Esophagus (tissue), 2 donors: ENCODE measurements around the gene PKN1. TPM values are rescaled to one million over a fixed set of nuclear protein-coding genes. Genes with fewer than 3 reads are reported as not detected.
A peak's percentile ranks its signal among the peaks of the same experiment; 100 is the strongest.

Experiments used
- H3K27ac ChIP-seq, 2 donors: one replicate each; pipeline ENCODE4 v1.5.1; 2013; ENCODE audit warnings: low read depth in 2 of 2, mild to moderate bottlenecking in 2 of 2, inconsistent platforms in 1 of 2, low read length in 1 of 2, moderate library complexity in 1 of 2
- H3K27me3 ChIP-seq, 2 donors: one replicate each; pipeline ENCODE4 v1.6.1; 2013; ENCODE audit warnings: low read length in 2 of 2, control low read depth in 1 of 2, mild to moderate bottlenecking in 1 of 2; ENCODE audit not compliant: insufficient read depth in 2 of 2, control insufficient read depth in 1 of 2
- H3K36me3 ChIP-seq, 2 donors: one replicate each; pipeline ENCODE4 v1.6.1; 2013; ENCODE audit warnings: low read length in 1 of 2; ENCODE audit not compliant: control insufficient read depth in 2 of 2, insufficient read depth in 2 of 2
- H3K4me1 ChIP-seq, 2 donors: one replicate each; pipeline ENCODE4 v1.6.1; 2013; ENCODE audit warnings: low read length in 1 of 2; ENCODE audit not compliant: control insufficient read depth in 2 of 2, insufficient read depth in 2 of 2
- H3K4me3 ChIP-seq, 2 donors: one replicate each; pipeline ENCODE4 v1.5.1; 2013; ENCODE audit warnings: low read length in 2 of 2, mild to moderate bottlenecking in 2 of 2, low read depth in 1 of 2, moderate library complexity in 1 of 2
- H3K9me3 ChIP-seq, 2 donors: one replicate each; pipeline ENCODE4 v1.6.1; 2013; ENCODE audit warnings: mild to moderate bottlenecking in 2 of 2, low read depth in 1 of 2, low read length in 1 of 2, moderate library complexity in 1 of 2; ENCODE audit not compliant: control insufficient read depth in 2 of 2, insufficient read depth in 1 of 2
- WGBS, 2 donors: extraction: QIAGEN DNeasy Blood & Tissue Kit; methylation state at CpG; one replicate each; pipeline ENCODE4 v1.1.7; 2013; 5-methylcytosine and 5-hydroxymethylcytosine counted together
- polyA plus RNA-seq, 2 donors: library from polyadenylated mRNA; stranded (reverse); fragments of 200-250 nt; gene quantifications; one replicate each; pipeline ENCODE4 v1.2.3, GENCODE V29; 2013
- donor health status: healthy with polysubstance abuse.
- donor health status: Bipolar disorder and iron deficiency.

PKN1 gene
- polyA plus RNA-seq, 2 donors, result 10.7 to 12.6 TPM

- no peaks in the 10 kb centered on the region for H3K9me3 ChIP-seq
- no peak overlapping the region for H3K4me3 ChIP-seq
- H3K4me1 ChIP-seq, result peaks cover 0 to 32% of the 10 kb centered on the region in 2 donors
- no peaks in the 10 kb centered on the region for H3K36me3 ChIP-seq
- H3K27me3 ChIP-seq, result peaks cover 0 to 2% of the 10 kb centered on the region in 2 donors
- no peak overlapping the region for H3K27ac ChIP-seq
- WGBS, 2 donors, result 6 to 8% methylated on average over 50 to 66 of the region's 66 CpGs
These were observed 39.3 kb downstream of the PKN1 start for GRCh38 chr19:14472202-14472938.

GRCh38 chr19:14473073-14473977 is 40.2 kb downstream of the PKN1 start:
- H3K4me1 ChIP-seq, result peaks cover 0 to 32% of the 10 kb centered on the region in 2 donors
- H3K9me3 ChIP-seq, result no peaks in the 10 kb centered on the region
- no peak overlapping the region for H3K27ac ChIP-seq
- H3K36me3 ChIP-seq, result peaks cover 4 to 8% of the 10 kb centered on the region in 2 donors
- WGBS, 2 donors, result 15 to 29% methylated on average over 68 to 97 of the region's 97 CpGs
- no peak overlapping the region for H3K4me3 ChIP-seq
- H3K27me3 ChIP-seq, result peaks cover 0 to 2% of the 10 kb centered on the region in 2 donors

GRCh38 chr19:14473978-14474578 is 41.0 kb downstream of the PKN1 start:
- H3K27ac ChIP-seq, result no peak overlapping the region
- no peaks in the 10 kb centered on the region for H3K9me3 ChIP-seq
- H3K27me3 ChIP-seq, result peaks cover 0 to 2% of the 10 kb centered on the region in 2 donors
- peaks cover 8 to 15% of the 10 kb centered on the region in 2 donors for H3K36me3 ChIP-seq
- peak overlapping the region in 1 of 2 donors; percentile 7 for H3K4me3 ChIP-seq
- 20 to 32% methylated on average over 50 to 53 of the region's 53 CpGs for WGBS, 2 donors
- peaks cover 0 to 32% of the 10 kb centered on the region in 2 donors for H3K4me1 ChIP-seq

GRCh38 chr19:14474827-14475226 is 41.7 kb downstream of the PKN1 start:
- 40 to 45% methylated on average over 12 of the region's 12 CpGs for WGBS, 2 donors
- Histone ChIP-seq H3K27me3 (peaks cover 0 to 2% of the 10 kb centered on the region in 2 donors), H3K9me3 (no peaks in the 10 kb centered on the region), H3K27ac (peak overlapping the region in 1 of 2 donors; percentile 24), H3K4me3 (peak overlapping the region in 1 of 2 donors; percentile 7), H3K4me1 (peaks cover 0 to 32% of the 10 kb centered on the region in 2 donors), H3K36me3 (peaks cover 8 to 21% of the 10 kb centered on the region in 2 donors)

- Histone ChIP-seq H3K27ac (peak within 1 kb of the TSS; percentile 51 to 59), H3K36me3 (peaks cover 8 to 27% of the 10 kb centered on the region in 2 donors), H3K4me1 (peaks cover 0 to 32% of the 10 kb centered on the region in 2 donors), H3K9me3 (no peaks in the 10 kb centered on the region), H3K4me3 (peak within 1 kb of the TSS in 1 of 2 donors; percentile 7), H3K27me3 (peaks cover 0 to 2% of the 10 kb centered on the region in 2 donors)
- WGBS, 2 donors, result 6 to 9% methylated on average over 33 of the region's 33 CpGs
These were observed 42.4 kb downstream of the PKN1 start, which contains the start of gene PTGER1 for GRCh38 chr19:14475251-14476073. Gene PTGER1, minus strand, starts transcription at chr19:14475354. Its CDS starts 1,034 bp downstream, at chr19:14474320.

GRCh38 chr19:14476327-14476672 is 43.2 kb downstream of the PKN1 start:
- Histone ChIP-seq H3K9me3 (no peaks in the 10 kb centered on the region), H3K27ac (peak overlapping the region; percentile 51 to 59), H3K4me3 (no peak overlapping the region), H3K36me3 (peaks cover 8 to 30% of the 10 kb centered on the region in 2 donors), H3K4me1 (peaks cover 0 to 32% of the 10 kb centered on the region in 2 donors), H3K27me3 (peaks cover 0 to 2% of the 10 kb centered on the region in 2 donors)
- 66 to 79% methylated on average over 7 of the region's 7 CpGs for WGBS, 2 donors

GRCh38 chr19:14476673-14477401 is 43.7 kb downstream of the PKN1 start:
- Histone ChIP-seq H3K36me3 (peaks cover 8 to 32% of the 10 kb centered on the region in 2 donors), H3K27ac (peak overlapping the region; percentile 47 to 59), H3K27me3 (peaks cover 0 to 2% of the 10 kb centered on the region in 2 donors), H3K4me3 (no peak overlapping the region), H3K4me1 (peaks cover 0 to 32% of the 10 kb centered on the region in 2 donors), H3K9me3 (no peaks in the 10 kb centered on the region)
- WGBS, 2 donors, result 30 to 43% methylated on average over 26 of the region's 26 CpGs

GRCh38 chr19:14477418-14478112 is 44.5 kb downstream of the PKN1 start:
- 55 to 71% methylated on average over 10 of the region's 10 CpGs for WGBS, 2 donors
- no peaks in the 10 kb centered on the region for H3K9me3 ChIP-seq
- peaks cover 8 to 39% of the 10 kb centered on the region in 2 donors for H3K36me3 ChIP-seq
- peaks cover 0 to 2% of the 10 kb centered on the region in 2 donors for H3K27me3 ChIP-seq
- H3K4me3 ChIP-seq, result no peak overlapping the region
- peak overlapping the region in 1 of 2 donors; percentile 59 for H3K27ac ChIP-seq
- H3K4me1 ChIP-seq, result peaks cover 0 to 30% of the 10 kb centered on the region in 2 donors
